ENCODE results near the gene FANCD2. TPM values are rescaled to one million over a fixed set of nuclear protein-coding genes. Genes with fewer than 3 reads are reported as not detected.
"Not testable (repeated sequence)": the region's sequence is repeated elsewhere in the genome, so short reads cannot be mapped to it uniquely, and the experiment has no call there.

FANCD2 gene
- total and polyA plus RNA-seq, 4 donors = 0.76 to 24.6 (median 0.84) TPM

- WGBS = 45% methylated on average over 2 of the region's 2 CpGs
- no peak for TF ChIP-seq TAF1 (conservative IDR thresholded peaks at IDR 0.05)
- TF ChIP-seq SP1 (IDR thresholded peaks at IDR 0.05) = no peak
- TF ChIP-seq FOXA1 (IDR thresholded peaks at IDR 0.05) = no peak
- no peak for TF ChIP-seq EGR1 (IDR thresholded peaks at IDR 0.05; ENCODE audit: low read depth in 2 of 2)
- TF ChIP-seq YY1 (IDR thresholded peaks at IDR 0.05) = no peak
- no peak for TF ChIP-seq HNF4A (conservative IDR thresholded peaks at IDR 0.05)
- no peak for TF ChIP-seq REST (IDR thresholded peaks at IDR 0.05)
- no peak for TF ChIP-seq NR2F2 (IDR thresholded peaks at IDR 0.05)
- no peak for TF ChIP-seq FOXA2 (IDR thresholded peaks at IDR 0.05)
- no peak for TF ChIP-seq ZBTB33 (IDR thresholded peaks at IDR 0.05)
- TF ChIP-seq HNF4G (IDR thresholded peaks at IDR 0.05) = no peak
- no peak for TF ChIP-seq ATF3 (IDR thresholded peaks at IDR 0.05)
- TF ChIP-seq GABPA (IDR thresholded peaks at IDR 0.05 in 1 of 2, conservative IDR thresholded peaks at IDR 0.05 in 1 of 2) = no peak
- no peak for TF ChIP-seq MAX (IDR thresholded peaks at IDR 0.05)
- Histone ChIP-seq H3K4me1 (ENCODE audit: control insufficient read depth in 4 of 4, insufficient read depth in 4 of 4, low read length in 3 of 4) (no peaks in the 10 kb centered on the region), H3K9ac (ENCODE audit: low read depth in 1 of 2, low read length in 2 of 2) (no peak overlapping the region), H3K27me3 (ENCODE audit: control insufficient read depth in 4 of 4, insufficient read depth in 4 of 4, low read length in 3 of 4) (no peaks in the 10 kb centered on the region), H3K9me3 (ENCODE audit: control insufficient read depth in 4 of 4, low read length in 3 of 4) (no peaks in the 10 kb centered on the region), H3K36me3 (ENCODE audit: control insufficient read depth in 4 of 4, insufficient read depth in 3 of 4, low read depth in 1 of 4, low read length in 3 of 4) (no peaks in the 10 kb centered on the region), H3K4me3 (ENCODE audit: low read depth in 1 of 3, low read length in 3 of 3) (no peak overlapping the region), H3K27ac (ENCODE audit: low read depth in 1 of 2, low read length in 2 of 2) (no peak overlapping the region)
- DNase-seq (ENCODE audit: low spot score) = no peak
These were observed 21.6 kb downstream of the FANCD2 start for GRCh38 chr3:10047876-10048275.

GRCh38 chr3:10053054-10053453 lies 26.8 kb downstream of the FANCD2 start:
- DNase-seq (ENCODE audit: low spot score); H3K4me1 ChIP-seq (ENCODE audit: control insufficient read depth in 4 of 4, insufficient read depth in 4 of 4, low read length in 3 of 4); H3K36me3 ChIP-seq (ENCODE audit: control insufficient read depth in 4 of 4, insufficient read depth in 3 of 4, low read depth in 1 of 4, low read length in 3 of 4); H3K9ac ChIP-seq (ENCODE audit: low read depth in 1 of 2, low read length in 2 of 2); H3K9me3 ChIP-seq (ENCODE audit: control insufficient read depth in 4 of 4, low read length in 3 of 4); H3K4me3 ChIP-seq (ENCODE audit: low read depth in 1 of 3, low read length in 3 of 3); H3K27me3 ChIP-seq (ENCODE audit: control insufficient read depth in 4 of 4, insufficient read depth in 4 of 4, low read length in 3 of 4); H3K27ac ChIP-seq (ENCODE audit: low read depth in 1 of 2, low read length in 2 of 2): not testable (repeated sequence)
- WGBS = 96% methylated on average over 5 of the region's 6 CpGs

- no peaks in the 10 kb centered on the region for H3K9me3 ChIP-seq (ENCODE audit: control insufficient read depth in 4 of 4, low read length in 3 of 4)
- DNase-seq (ENCODE audit: low spot score) = no peak
- no peak overlapping the region for H3K27ac ChIP-seq (ENCODE audit: low read depth in 1 of 2, low read length in 2 of 2)
- H3K4me1 ChIP-seq (ENCODE audit: control insufficient read depth in 4 of 4, insufficient read depth in 4 of 4, low read length in 3 of 4) = no peaks in the 10 kb centered on the region
- no peak overlapping the region for H3K9ac ChIP-seq (ENCODE audit: low read depth in 1 of 2, low read length in 2 of 2)
- H3K27me3 ChIP-seq (ENCODE audit: control insufficient read depth in 4 of 4, insufficient read depth in 4 of 4, low read length in 3 of 4) = no peaks in the 10 kb centered on the region
- no peaks in the 10 kb centered on the region for H3K36me3 ChIP-seq (ENCODE audit: control insufficient read depth in 4 of 4, insufficient read depth in 3 of 4, low read depth in 1 of 4, low read length in 3 of 4)
- WGBS = 95% methylated on average over 4 of the region's 4 CpGs
- TF ChIP-seq FOXA2 (IDR thresholded peaks at IDR 0.05) (no peak), SP1 (IDR thresholded peaks at IDR 0.05) (peak; percentile 42), RXRA (IDR thresholded peaks at IDR 0.05) (no peak), NR2F2 (IDR thresholded peaks at IDR 0.05) (no peak), HNF4A (conservative IDR thresholded peaks at IDR 0.05) (peak; percentile 56 to 78), HNF4G (IDR thresholded peaks at IDR 0.05) (peak; percentile 50)
- no peak overlapping the region for H3K4me3 ChIP-seq (ENCODE audit: low read depth in 1 of 3, low read length in 3 of 3)
These were observed 28.9 kb downstream of the FANCD2 start for GRCh38 chr3:10055097-10055496.

GRCh38 chr3:10070077-10070476 lies 43.8 kb downstream of the FANCD2 start:
- not testable (repeated sequence) for H3K36me3 ChIP-seq (ENCODE audit: control insufficient read depth in 4 of 4, insufficient read depth in 3 of 4, low read depth in 1 of 4, low read length in 3 of 4); H3K9me3 ChIP-seq (ENCODE audit: control insufficient read depth in 4 of 4, low read length in 3 of 4); H3K27ac ChIP-seq (ENCODE audit: low read depth in 1 of 2, low read length in 2 of 2); H3K4me1 ChIP-seq (ENCODE audit: control insufficient read depth in 4 of 4, insufficient read depth in 4 of 4, low read length in 3 of 4); H3K9ac ChIP-seq (ENCODE audit: low read depth in 1 of 2, low read length in 2 of 2); H3K4me3 ChIP-seq (ENCODE audit: low read depth in 1 of 3, low read length in 3 of 3); H3K27me3 ChIP-seq (ENCODE audit: control insufficient read depth in 4 of 4, insufficient read depth in 4 of 4, low read length in 3 of 4); DNase-seq (ENCODE audit: low spot score)
- 99% methylated on average over 31 of the region's 33 CpGs for WGBS
